CD8-positive, alpha-beta memory T cell (primary cell): Measurements from ENCODE around the gene NLRP10. TPM values are rescaled to one million over a fixed set of nuclear protein-coding genes. Genes with fewer than 3 reads are reported as not detected.

Experiments used
- CTCF ChIA-PET: fragments of 350-600 bp; sonication (Branson Sonifier 250); formaldehyde crosslinking; loops from one replicate; lab custom pipeline; 2021; ENCODE audit warnings: antibody characterized with exemption; lab: Charles Lee
- POLR2A ChIA-PET: fragments of 350-600 bp; sonication (Branson Sonifier 250); formaldehyde crosslinking; loops from one replicate; lab custom pipeline; 2021; ENCODE audit warnings: antibody characterized with exemption; lab: Charles Lee
- DNase-seq, 5 donors: peaks; one replicate each; pipeline versions ENCODE4 v3.0.0 to v3.0.0-alpha.2; 2020 to 2022; ENCODE audit warnings: mixed read lengths in 1 of 5
- H3K27ac ChIP-seq: one replicate; pipeline ENCODE4 v1.7.0; 2013; ENCODE audit warnings: low read depth, mild to moderate bottlenecking, low read length, moderate library complexity
- H3K27me3 ChIP-seq: 2 replicates; pipeline ENCODE4 v1.7.0; 2013; ENCODE audit warnings: low read length, mild to moderate bottlenecking; ENCODE audit not compliant: insufficient read depth, poor library complexity, severe bottlenecking
- H3K36me3 ChIP-seq: 2 replicates; pipeline ENCODE4 v1.7.0; 2013; ENCODE audit warnings: mild to moderate bottlenecking, low read length, moderate library complexity; ENCODE audit not compliant: insufficient read depth
- H3K4me1 ChIP-seq: 2 replicates; pipeline ENCODE4 v1.7.0; 2013; ENCODE audit warnings: mild to moderate bottlenecking, low read length, moderate library complexity; ENCODE audit not compliant: insufficient read depth
- H3K4me3 ChIP-seq: 2 replicates; pipeline ENCODE4 v1.7.0; 2013; ENCODE audit warnings: mild to moderate bottlenecking, low read length
- H3K9me3 ChIP-seq: 2 replicates; pipeline ENCODE4 v1.7.0; 2013; ENCODE audit warnings: mild to moderate bottlenecking, low read length
- H3K27ac Mint-ChIP-seq, 8 donors: one replicate each; pipeline ENCODE4 v1.8.0; 2020 to 2021; ENCODE audit warnings: mixed read lengths in 8 of 8, mild to moderate bottlenecking in 6 of 8, inconsistent platforms in 3 of 8, moderate library complexity in 3 of 8
- H3K27me3 Mint-ChIP-seq, 2 donors: one replicate each; pipeline ENCODE4 v1.8.0; 2020 to 2021; ENCODE audit warnings: mixed read lengths in 2 of 2, mild to moderate bottlenecking in 1 of 2, moderate library complexity in 1 of 2
- H3K36me3 Mint-ChIP-seq, 3 donors: one replicate each; pipeline ENCODE4 v1.8.0; 2020 to 2021; ENCODE audit warnings: mixed read lengths in 3 of 3, inconsistent platforms in 1 of 3, mild to moderate bottlenecking in 1 of 3
- H3K4me1 Mint-ChIP-seq, 3 donors: one replicate each; pipeline ENCODE4 v1.8.0; 2020 to 2021; ENCODE audit warnings: mixed read lengths in 3 of 3, inconsistent platforms in 1 of 3, mild to moderate bottlenecking in 1 of 3
- H3K4me3 Mint-ChIP-seq, 7 donors: one replicate each; pipeline ENCODE4 v1.8.0; 2020 to 2021; ENCODE audit warnings: mixed read lengths in 7 of 7, mild to moderate bottlenecking in 6 of 7, moderate library complexity in 4 of 7, inconsistent platforms in 2 of 7
- H3K9me3 Mint-ChIP-seq, 5 donors: one replicate each; pipeline ENCODE4 v1.8.0; 2020 to 2022; ENCODE audit warnings: mixed read lengths in 5 of 5, mild to moderate bottlenecking in 3 of 5, moderate library complexity in 2 of 5, inconsistent platforms in 1 of 5
- polyA plus RNA-seq: library from polyadenylated mRNA; unstranded; fragments of 300-500 nt; fragmentation: Illumina TruSeq; gene quantifications from one replicate; pipeline ENCODE4 v1.2.3, GENCODE V29; 2021
- total RNA-seq, 2 experiments: library from RNA; stranded (reverse); gene quantifications; one replicate each; pipeline ENCODE4 v1.2.3, GENCODE V29; 2021

Gene NLRP10
- total and polyA plus RNA-seq, 3 experiments from 2014 or later: not detected

- POLR2A ChIA-PET: interaction anchor here (0.6 to 1.2 kb wide), 3 partner anchors 32 to 1753 kb away, joined by 3 to 5 read pairs (median 4); partner anchors contain the start of gene FHIP1B
- Histone ChIP-seq H3K36me3 (peaks cover 16% of the 10 kb centered on the region), H3K4me1 (peaks cover 34% of the 10 kb centered on the region), H3K4me3 (peak within 1 kb of the TSS; percentile 77), H3K9me3 (no peaks in the 10 kb centered on the region), H3K27me3 (no peaks in the 10 kb centered on the region), H3K27ac (peak within 1 kb of the TSS; percentile 65)
- CTCF ChIA-PET: interaction anchor here (0.7 to 2.1 kb wide), 18 partner anchors 9 to 1505 kb away, joined by 3 to 34 read pairs (median 3); partner anchors contain the start of genes RPL27A, TIMM10B and TRIM66
- peak; percentile 77 to 95 (median 94) for DNase-seq
- peak within 1 kb of the TSS; percentile 76 to 92 (median 92) for H3K4me3 Mint-ChIP-seq
- peaks cover 0 to 3% of the 10 kb centered on the region in 2 donors for H3K27me3 Mint-ChIP-seq
- H3K4me1 Mint-ChIP-seq: peaks cover 47 to 55% (median 54%) of the 10 kb centered on the region in 3 donors
- H3K36me3 Mint-ChIP-seq: peaks cover 0 to 37% (median 3%) of the 10 kb centered on the region in 3 donors
- no peaks in the 10 kb centered on the region for H3K9me3 Mint-ChIP-seq
- peak within 1 kb of the TSS; percentile 79 to 99 (median 98) for H3K27ac Mint-ChIP-seq
Observed at GRCh38 chr11:7986768-7987559, 21.7 kb upstream of the NLRP10 start, which contains the start of gene EIF3F. TSS of gene EIF3F (plus strand) at chr11:7987337. CDS start at chr11:7987353, 16 bp downstream.

GRCh38 chr11:7983832-7984590 is 18.8 kb upstream of the NLRP10 start:
- H3K27ac Mint-ChIP-seq: peak overlapping the region in 1 of 8 donors; percentile 29
- H3K4me3 Mint-ChIP-seq: no peak overlapping the region
- Histone ChIP-seq H3K36me3 (peaks cover 3% of the 10 kb centered on the region), H3K27ac (no peak overlapping the region), H3K9me3 (no peaks in the 10 kb centered on the region), H3K27me3 (no peaks in the 10 kb centered on the region), H3K4me3 (no peak overlapping the region), H3K4me1 (peaks cover 23% of the 10 kb centered on the region)
- H3K4me1 Mint-ChIP-seq: peaks cover 29 to 30% (median 30%) of the 10 kb centered on the region in 3 donors
- H3K9me3 Mint-ChIP-seq: no peaks in the 10 kb centered on the region
- H3K27me3 Mint-ChIP-seq: peaks cover 0 to 3% of the 10 kb centered on the region in 2 donors
- no peak for DNase-seq
- CTCF ChIA-PET: interaction anchor here (1.8 kb wide), 1 partner anchor 91 kb away, joined by 6 read pairs; no protein-coding TSS in a partner anchor
- peaks cover 0 to 12% (median 1%) of the 10 kb centered on the region in 3 donors for H3K36me3 Mint-ChIP-seq
- POLR2A ChIA-PET: no interaction called here

GRCh38 chr11:7982582-7983119 is 17.4 kb upstream of the NLRP10 start:
- Mint-ChIP-seq H3K36me3 (peaks cover 0 to 3% (median 0%) of the 10 kb centered on the region in 3 donors), H3K9me3 (no peaks in the 10 kb centered on the region), H3K27me3 (peaks cover 0 to 3% of the 10 kb centered on the region in 2 donors), H3K4me1 (peaks cover 16 to 18% (median 17%) of the 10 kb centered on the region in 3 donors), H3K27ac (no peak overlapping the region), H3K4me3 (no peak overlapping the region)
- no peaks in the 10 kb centered on the region for H3K9me3 ChIP-seq
- no peak overlapping the region for H3K4me3 ChIP-seq
- ChIA-PET CTCF (interaction anchor here (1.8 kb wide), 1 partner anchor 90 kb away, joined by 6 read pairs; no protein-coding TSS in a partner anchor), POLR2A (no interaction called here)
- H3K27ac ChIP-seq: no peak overlapping the region
- no peak for DNase-seq
- no peaks in the 10 kb centered on the region for H3K27me3 ChIP-seq
- H3K36me3 ChIP-seq: no peaks in the 10 kb centered on the region
- H3K4me1 ChIP-seq: peaks cover 10% of the 10 kb centered on the region

DNA sequence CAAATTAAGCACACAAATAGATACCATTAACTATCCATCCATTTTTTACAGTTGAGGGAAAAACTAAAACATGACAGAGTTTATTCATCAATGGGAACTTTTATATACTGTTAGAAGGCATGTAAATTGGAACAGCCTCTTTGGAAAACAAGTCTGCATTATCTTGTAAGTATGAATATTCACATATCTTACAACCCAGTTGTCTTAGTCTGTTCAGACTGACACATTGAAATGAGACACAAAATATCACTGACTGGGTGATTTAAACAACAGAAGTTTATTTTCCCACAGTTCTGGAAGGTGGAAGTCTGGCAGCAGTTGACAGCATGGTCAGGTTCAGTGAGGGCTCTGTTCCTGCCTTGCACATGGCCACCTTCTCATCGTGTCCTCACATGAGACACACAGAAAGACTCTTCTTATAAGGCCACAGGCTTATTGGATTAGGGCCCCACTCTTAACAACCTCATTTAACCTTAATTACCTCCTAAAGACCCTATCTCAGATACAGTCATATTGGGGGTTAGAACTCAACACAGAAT is 16.4 kb upstream of the NLRP10 start:
- no peak for DNase-seq
- Histone ChIP-seq H3K4me1 (peaks cover 10% of the 10 kb centered on the region), H3K4me3 (no peak overlapping the region), H3K9me3 (no peaks in the 10 kb centered on the region), H3K36me3 (no peaks in the 10 kb centered on the region), H3K27me3 (no peaks in the 10 kb centered on the region), H3K27ac (no peak overlapping the region)
- H3K27me3 Mint-ChIP-seq: no peaks in the 10 kb centered on the region
- ChIA-PET POLR2A (no interaction called here), CTCF (no interaction called here)
- H3K4me3 Mint-ChIP-seq: no peak overlapping the region
- H3K27ac Mint-ChIP-seq: no peak overlapping the region
- no peaks in the 10 kb centered on the region for H3K36me3 Mint-ChIP-seq
- no peaks in the 10 kb centered on the region for H3K9me3 Mint-ChIP-seq
- H3K4me1 Mint-ChIP-seq: peaks cover 11 to 12% (median 12%) of the 10 kb centered on the region in 3 donors

DNA sequence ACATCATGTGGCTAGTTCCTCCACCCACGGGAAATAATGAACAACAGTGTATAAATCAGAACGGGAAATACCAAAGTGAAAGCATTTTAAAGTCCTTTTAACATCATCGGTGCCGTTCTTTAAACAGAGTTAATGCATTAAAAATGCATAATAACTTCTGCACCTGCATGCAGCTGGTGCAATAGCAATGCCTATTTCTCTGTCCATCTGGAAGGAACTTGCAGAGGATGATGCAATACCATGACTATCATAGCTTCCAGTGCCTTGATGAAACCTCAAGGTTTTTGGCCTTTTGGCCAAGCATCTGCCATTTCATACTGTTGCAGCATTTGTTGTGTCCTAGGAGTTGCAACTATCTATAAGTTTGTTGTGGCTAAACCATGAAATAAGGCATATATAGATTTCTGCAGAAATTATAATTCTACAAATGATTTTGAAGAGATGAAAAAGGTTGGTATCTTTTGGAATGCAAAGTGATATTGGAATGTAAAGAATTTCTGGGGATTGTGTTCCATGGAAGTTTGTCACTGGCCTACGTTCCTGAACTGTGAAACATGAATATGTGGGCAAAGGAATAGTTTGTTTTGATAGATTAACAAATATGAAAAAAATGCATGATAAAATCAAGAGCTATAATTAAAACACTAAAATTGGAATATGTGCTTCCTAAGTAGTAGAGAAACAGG is 12.1 kb upstream of the NLRP10 start:
- Histone ChIP-seq H3K9me3 (no peaks in the 10 kb centered on the region), H3K4me3 (no peak overlapping the region), H3K27ac (no peak overlapping the region), H3K4me1 (no peaks in the 10 kb centered on the region), H3K36me3 (no peaks in the 10 kb centered on the region), H3K27me3 (peaks cover 4% of the 10 kb centered on the region)
- H3K4me1 Mint-ChIP-seq: no peaks in the 10 kb centered on the region
- no peaks in the 10 kb centered on the region for H3K36me3 Mint-ChIP-seq
- H3K9me3 Mint-ChIP-seq: no peaks in the 10 kb centered on the region
- no peak overlapping the region for H3K27ac Mint-ChIP-seq
- CTCF ChIA-PET: interaction anchor here (0.9 kb wide), 1 partner anchor 14 kb away, joined by 3 read pairs; no protein-coding TSS in a partner anchor
- no peak for DNase-seq
- H3K4me3 Mint-ChIP-seq: no peak overlapping the region
- POLR2A ChIA-PET: no interaction called here
- peaks cover 3 to 7% of the 10 kb centered on the region in 2 donors for H3K27me3 Mint-ChIP-seq

DNA sequence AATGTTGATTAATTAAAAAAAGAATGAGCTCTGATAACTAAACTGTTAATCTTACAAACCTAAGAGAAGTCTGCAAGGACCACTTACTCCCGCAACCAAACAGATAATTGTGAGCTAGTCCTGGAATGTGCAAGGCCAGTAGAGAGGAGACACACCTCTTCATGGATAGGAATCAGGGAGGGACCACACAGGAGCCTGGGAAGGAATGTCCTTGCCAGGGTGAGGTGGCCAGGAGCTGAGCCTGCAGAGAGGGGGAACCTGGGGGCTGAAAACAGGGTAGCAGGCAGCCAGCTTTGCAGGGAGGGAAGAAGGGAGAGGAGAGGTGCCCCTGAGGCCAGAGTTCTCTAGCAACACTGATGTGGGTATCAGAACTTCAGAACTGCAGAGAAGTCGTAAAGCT is 9.4 kb upstream of the NLRP10 start:
- CTCF ChIA-PET: interaction anchor here (1.6 kb wide), 1 partner anchor 9 kb away, joined by 4 read pairs; the partner anchor contains the start of gene NLRP10
- H3K9me3 ChIP-seq: no peaks in the 10 kb centered on the region
- H3K4me1 ChIP-seq: no peaks in the 10 kb centered on the region
- peaks cover 6 to 13% of the 10 kb centered on the region in 2 donors for H3K27me3 Mint-ChIP-seq
- no peak overlapping the region for H3K4me3 ChIP-seq
- no peak overlapping the region for H3K27ac Mint-ChIP-seq
- peaks cover 4% of the 10 kb centered on the region for H3K27me3 ChIP-seq
- no peak for DNase-seq
- no peaks in the 10 kb centered on the region for H3K9me3 Mint-ChIP-seq
- H3K27ac ChIP-seq: no peak overlapping the region
- H3K36me3 ChIP-seq: no peaks in the 10 kb centered on the region
- POLR2A ChIA-PET: interaction anchor here (0.7 kb wide), 1 partner anchor 73 kb away, joined by 4 read pairs; no protein-coding TSS in a partner anchor
- H3K36me3 Mint-ChIP-seq: no peaks in the 10 kb centered on the region
- H3K4me1 Mint-ChIP-seq: no peaks in the 10 kb centered on the region
- H3K4me3 Mint-ChIP-seq: no peak overlapping the region

- no peak for DNase-seq
- no peaks in the 10 kb centered on the region for H3K36me3 Mint-ChIP-seq
- H3K9me3 Mint-ChIP-seq: no peaks in the 10 kb centered on the region
- peaks cover 4% of the 10 kb centered on the region for H3K27me3 ChIP-seq
- POLR2A ChIA-PET: no interaction called here
- no peak overlapping the region for H3K27ac Mint-ChIP-seq
- H3K4me1 Mint-ChIP-seq: no peaks in the 10 kb centered on the region
- H3K36me3 ChIP-seq: no peaks in the 10 kb centered on the region
- no peak overlapping the region for H3K27ac ChIP-seq
- CTCF ChIA-PET: no interaction called here
- no peaks in the 10 kb centered on the region for H3K4me1 ChIP-seq
- H3K4me3 Mint-ChIP-seq: no peak overlapping the region
- H3K4me3 ChIP-seq: no peak overlapping the region
- H3K27me3 Mint-ChIP-seq: peaks cover 6 to 20% of the 10 kb centered on the region in 2 donors
- H3K9me3 ChIP-seq: no peaks in the 10 kb centered on the region
Observed at GRCh38 chr11:7973011-7973410, 7.8 kb upstream of the NLRP10 start.
